IPS-18c (cell line): ENCODE data around the gene DOCK3.

Source experiments
- H3K4me3 ChIP-seq: 2 replicates; pipeline ENCODE4 v1.7.0; 2013; ENCODE audit warnings: low read depth, mild to moderate bottlenecking, low read length, moderate library complexity; ENCODE audit not compliant: insufficient read depth
- H3K9me3 ChIP-seq: one replicate; pipeline ENCODE4 v1.6.1; 2013; ENCODE audit warnings: mild to moderate bottlenecking, low read length, moderate library complexity; ENCODE audit not compliant: control insufficient read depth, insufficient read depth

Gene DOCK3

GRCh38 chr3:50645378-50645777 lies 29.3 kb upstream of the DOCK3 start:
- H3K9me3 ChIP-seq: no peaks in the 10 kb centered on the region
- H3K4me3 ChIP-seq: no peak overlapping the region

GRCh38 chr3:50648313-50648712 lies 26.4 kb upstream of the DOCK3 start:
- no peak overlapping the region for H3K4me3 ChIP-seq
- no peaks in the 10 kb centered on the region for H3K9me3 ChIP-seq

- H3K4me3 ChIP-seq: no peak overlapping the region
- H3K9me3 ChIP-seq: no peaks in the 10 kb centered on the region
Observed at GRCh38 chr3:50648944-50649343, 25.8 kb upstream of the DOCK3 start.

GRCh38 chr3:50649451-50649931 lies 25.2 kb upstream of the DOCK3 start:
- Histone ChIP-seq H3K9me3 (no peaks in the 10 kb centered on the region), H3K4me3 (no peak overlapping the region)

GRCh38 chr3:50650018-50650417 lies 24.7 kb upstream of the DOCK3 start:
- Histone ChIP-seq H3K9me3 (no peaks in the 10 kb centered on the region), H3K4me3 (no peak overlapping the region)

GRCh38 chr3:50651445-50651844 lies 23.3 kb upstream of the DOCK3 start:
- Histone ChIP-seq H3K4me3 (no peak overlapping the region), H3K9me3 (no peaks in the 10 kb centered on the region)

- Histone ChIP-seq H3K4me3 (no peak overlapping the region), H3K9me3 (no peaks in the 10 kb centered on the region)
Observed at GRCh38 chr3:50651920-50652529, 22.7 kb upstream of the DOCK3 start.

- no peak overlapping the region for H3K4me3 ChIP-seq
- no peaks in the 10 kb centered on the region for H3K9me3 ChIP-seq
Observed at GRCh38 chr3:50652709-50653108, 22.0 kb upstream of the DOCK3 start.

- Histone ChIP-seq H3K4me3 (no peak overlapping the region), H3K9me3 (no peaks in the 10 kb centered on the region)
Observed at GRCh38 chr3:50653937-50654595, 20.7 kb upstream of the DOCK3 start.

GRCh38 chr3:50655009-50655830 lies 19.5 kb upstream of the DOCK3 start:
- Histone ChIP-seq H3K4me3 (no peak overlapping the region), H3K9me3 (no peaks in the 10 kb centered on the region)

GRCh38 chr3:50656417-50657195 lies 18.1 kb upstream of the DOCK3 start:
- no peaks in the 10 kb centered on the region for H3K9me3 ChIP-seq
- no peak overlapping the region for H3K4me3 ChIP-seq

GRCh38 chr3:50657407-50657806 lies 17.3 kb upstream of the DOCK3 start:
- Histone ChIP-seq H3K4me3 (no peak overlapping the region), H3K9me3 (no peaks in the 10 kb centered on the region)

GRCh38 chr3:50657816-50658215 lies 16.9 kb upstream of the DOCK3 start:
- Histone ChIP-seq H3K4me3 (no peak overlapping the region), H3K9me3 (no peaks in the 10 kb centered on the region)

- H3K4me3 ChIP-seq: no peak overlapping the region
- no peaks in the 10 kb centered on the region for H3K9me3 ChIP-seq
Observed at GRCh38 chr3:50658416-50658815, 16.3 kb upstream of the DOCK3 start.

GRCh38 chr3:50658831-50659230 lies 15.9 kb upstream of the DOCK3 start:
- no peaks in the 10 kb centered on the region for H3K9me3 ChIP-seq
- no peak overlapping the region for H3K4me3 ChIP-seq

GRCh38 chr3:50660386-50660785 lies 14.3 kb upstream of the DOCK3 start:
- no peak overlapping the region for H3K4me3 ChIP-seq
- no peaks in the 10 kb centered on the region for H3K9me3 ChIP-seq

GRCh38 chr3:50661321-50661837 lies 13.3 kb upstream of the DOCK3 start:
- H3K4me3 ChIP-seq: no peak overlapping the region
- no peaks in the 10 kb centered on the region for H3K9me3 ChIP-seq
